Activated T-cell treated with anti-CD3 and anti-CD28 coated beads for 48 hours (primary cell): ENCODE measurements around the gene C22orf23.

Experiments
- DNase-seq: peaks from one replicate; pipeline ENCODE4 v3.0.0-alpha.2; 2020; ENCODE audit warnings: low read depth

Gene C22orf23

GRCh38 chr22:37897807-37898206, 55.6 kb downstream of the C22orf23 start:
- no peak for DNase-seq

GRCh38 chr22:37896939-37897338, 56.5 kb downstream of the C22orf23 start:
- DNase-seq = no peak

- no peak for DNase-seq
These were observed 57.2 kb downstream of the C22orf23 start for GRCh38 chr22:37896181-37896592.

DNA sequence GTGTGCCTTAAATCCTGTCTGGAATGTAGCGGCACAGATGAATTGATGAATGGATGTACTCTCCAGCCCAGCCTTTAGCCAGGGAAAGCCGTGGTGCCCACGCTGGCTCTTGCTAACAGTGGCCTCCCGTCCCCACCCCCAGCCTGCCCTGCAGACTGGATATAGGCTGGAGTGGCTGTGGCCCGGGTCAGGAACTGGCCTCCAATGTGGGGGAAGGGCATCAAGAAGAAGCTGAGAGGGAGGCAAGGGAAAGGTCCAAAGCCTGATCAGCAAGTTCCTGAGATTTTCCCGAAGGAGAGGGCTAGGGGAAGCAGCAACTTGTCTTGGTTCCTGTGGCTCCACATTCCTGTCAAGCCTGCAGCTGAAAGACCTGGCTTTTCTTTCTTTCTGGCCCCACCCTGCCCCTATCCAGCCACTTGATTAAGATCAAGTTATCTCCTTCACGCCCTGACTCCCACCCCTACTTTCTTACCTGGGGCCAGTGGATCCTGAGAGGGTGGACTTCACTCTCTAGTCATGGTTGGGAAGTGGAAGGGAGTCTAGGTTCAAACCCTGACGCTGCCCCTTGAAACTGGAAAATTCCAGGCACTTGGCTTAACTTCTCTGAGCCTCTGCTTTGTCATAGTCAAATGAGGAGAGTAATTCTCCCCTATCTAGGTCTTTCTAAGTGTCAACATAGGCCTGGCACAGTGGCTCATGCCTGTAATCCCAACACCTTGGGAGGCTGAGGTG, 58.3 kb downstream of the C22orf23 start:
- DNase-seq = no peak

DNA sequence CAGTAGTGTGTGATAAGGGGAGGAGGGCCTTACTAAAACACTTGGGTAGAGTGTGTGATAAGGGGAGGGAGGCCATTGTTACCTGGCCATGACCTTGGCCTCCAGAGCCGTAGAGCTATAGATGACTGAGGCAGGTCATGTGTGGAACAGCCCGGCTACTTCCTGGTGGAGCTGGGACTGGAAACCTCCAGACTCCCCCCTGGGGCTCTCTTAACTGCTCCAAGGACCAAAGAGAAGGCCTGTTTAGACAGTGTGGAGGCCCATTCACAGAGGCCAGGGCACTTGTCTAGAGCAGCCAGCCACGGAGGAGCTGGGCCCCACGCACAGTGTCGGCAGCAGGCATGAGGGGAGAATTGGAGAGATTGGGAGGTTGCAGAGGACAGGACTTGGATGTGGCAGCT, 59.8 kb downstream of the C22orf23 start:
- DNase-seq = no peak
